Measurements from ENCODE around the gene PUSL1. TPM values are rescaled to one million over a fixed set of nuclear protein-coding genes. Genes with fewer than 3 reads are reported as not detected.

Gene PUSL1
- total and polyA plus RNA-seq, 2 of the 13 experiments (the other 11 are each of a cell fraction or from before 2014, with no cell fraction given), result 8.3 to 22.2 TPM

DNA sequence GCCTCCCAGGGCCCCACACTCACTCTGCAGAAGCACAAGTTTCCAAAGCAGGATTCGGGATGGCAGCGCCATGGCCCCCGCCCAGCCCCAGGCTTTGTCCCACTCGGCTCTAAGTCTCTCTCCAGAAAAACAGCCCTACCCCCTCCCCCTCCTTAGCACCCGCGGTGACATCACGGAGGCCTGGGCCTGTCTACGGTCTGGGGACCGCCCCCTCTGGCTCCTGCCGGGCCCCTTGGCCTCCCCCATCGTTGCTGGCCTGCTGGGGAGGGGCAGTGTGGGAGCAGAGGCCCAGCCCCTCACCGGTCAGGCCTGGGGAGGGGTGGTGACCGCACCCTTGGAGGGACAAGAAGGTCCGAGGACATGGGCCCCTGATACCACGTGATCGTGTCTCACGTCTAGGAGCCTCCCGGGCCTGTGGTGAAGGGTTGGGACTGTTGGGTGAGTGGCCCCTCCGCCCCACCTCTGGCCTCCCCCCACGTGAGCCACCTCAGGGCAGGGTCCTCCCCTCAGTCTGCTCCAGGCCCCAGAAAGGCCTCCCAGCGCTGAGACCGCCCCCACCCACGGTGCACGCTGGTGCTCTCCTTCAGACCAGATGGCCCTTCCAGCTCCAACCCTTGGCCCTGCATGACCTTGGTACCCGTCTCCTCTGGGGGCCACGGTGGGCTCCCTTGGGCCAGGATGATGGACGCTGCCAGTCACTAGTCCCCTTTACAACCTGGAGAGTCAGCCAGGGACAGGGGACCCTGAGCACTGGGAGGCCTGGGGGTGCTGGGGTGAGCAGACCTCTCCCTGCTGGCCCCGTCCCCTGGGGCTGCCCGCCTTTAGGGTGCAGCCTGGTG lies 50.3 kb downstream of the PUSL1 start, which contains the start of gene MXRA8 (continued):
- TF ChIP-seq FOSL2 (CRISPR knock-in tag; IDR thresholded peaks at IDR 0.05) (0 out of 2 replicates have a peak, but pooled peaks have one; percentile 8), KDM4B (CRISPR knock-in tag; IDR thresholded peaks at IDR 0.05) (peak; percentile 29; the same call in 1 of the 2 replicates), KDM2A (CRISPR knock-in tag; IDR thresholded peaks at IDR 0.05; ENCODE audit: borderline replicate concordance, low read depth) (no peak), TEAD2 (CRISPR knock-in tag; IDR thresholded peaks at IDR 0.05) (no peak), ATAD3A (CRISPR knock-in tag; IDR thresholded peaks at IDR 0.05) (no peak), ZNF138 (CRISPR knock-in tag; IDR thresholded peaks at IDR 0.05; ENCODE audit: low read depth) (no peak), ZNF749 (CRISPR knock-in tag; IDR thresholded peaks at IDR 0.05; ENCODE audit: borderline replicate concordance) (no peak), ZC3H13 (CRISPR knock-in tag; IDR thresholded peaks at IDR 0.05) (no peak), ZNF775 (CRISPR knock-in tag; IDR thresholded peaks at IDR 0.05; ENCODE audit: borderline replicate concordance) (no peak), REPIN1 (CRISPR knock-in tag; IDR thresholded peaks at IDR 0.05; ENCODE audit: borderline replicate concordance, low read depth) (peak; percentile 47; the same call in 1 of the 2 replicates), ZNF839 (CRISPR knock-in tag; IDR thresholded peaks at IDR 0.05; ENCODE audit: borderline replicate concordance) (no peak), ZNF496 (CRISPR knock-in tag; IDR thresholded peaks at IDR 0.05; ENCODE audit: insufficient replicate concordance) (no peak), ZSCAN21 (CRISPR knock-in tag; IDR thresholded peaks at IDR 0.05; ENCODE audit: borderline replicate concordance) (0 out of 2 replicates have a peak, but pooled peaks have one; percentile 8), SRSF4 (IDR thresholded peaks at IDR 0.05; ENCODE audit: low read depth, low read length, poor library complexity, severe bottlenecking) (no peak), DPF2 (CRISPR knock-in tag; IDR thresholded peaks at IDR 0.05; ENCODE audit: borderline replicate concordance, low read depth) (no peak), SRSF9 (IDR thresholded peaks at IDR 0.05; ENCODE audit: borderline replicate concordance, insufficient read depth, low read depth, low read length, poor library complexity, severe bottlenecking) (no peak), YEATS2 (CRISPR knock-in tag; IDR thresholded peaks at IDR 0.05; ENCODE audit: borderline replicate concordance) (peak; percentile 84)
- TF ChIP-seq, protein P1, sequence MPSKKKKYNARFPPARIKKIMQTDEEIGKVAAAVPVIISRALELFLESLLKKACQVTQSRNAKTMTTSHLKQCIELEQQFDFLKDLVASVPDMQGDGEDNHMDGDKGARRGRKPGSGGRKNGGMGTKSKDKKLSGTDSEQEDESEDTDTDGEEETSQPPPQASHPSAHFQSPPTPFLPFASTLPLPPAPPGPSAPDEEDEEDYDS (CRISPR knock-in tag; IDR thresholded peaks at IDR 0.05), result peak; percentile 60
- TF ChIP-seq, protein P2, sequence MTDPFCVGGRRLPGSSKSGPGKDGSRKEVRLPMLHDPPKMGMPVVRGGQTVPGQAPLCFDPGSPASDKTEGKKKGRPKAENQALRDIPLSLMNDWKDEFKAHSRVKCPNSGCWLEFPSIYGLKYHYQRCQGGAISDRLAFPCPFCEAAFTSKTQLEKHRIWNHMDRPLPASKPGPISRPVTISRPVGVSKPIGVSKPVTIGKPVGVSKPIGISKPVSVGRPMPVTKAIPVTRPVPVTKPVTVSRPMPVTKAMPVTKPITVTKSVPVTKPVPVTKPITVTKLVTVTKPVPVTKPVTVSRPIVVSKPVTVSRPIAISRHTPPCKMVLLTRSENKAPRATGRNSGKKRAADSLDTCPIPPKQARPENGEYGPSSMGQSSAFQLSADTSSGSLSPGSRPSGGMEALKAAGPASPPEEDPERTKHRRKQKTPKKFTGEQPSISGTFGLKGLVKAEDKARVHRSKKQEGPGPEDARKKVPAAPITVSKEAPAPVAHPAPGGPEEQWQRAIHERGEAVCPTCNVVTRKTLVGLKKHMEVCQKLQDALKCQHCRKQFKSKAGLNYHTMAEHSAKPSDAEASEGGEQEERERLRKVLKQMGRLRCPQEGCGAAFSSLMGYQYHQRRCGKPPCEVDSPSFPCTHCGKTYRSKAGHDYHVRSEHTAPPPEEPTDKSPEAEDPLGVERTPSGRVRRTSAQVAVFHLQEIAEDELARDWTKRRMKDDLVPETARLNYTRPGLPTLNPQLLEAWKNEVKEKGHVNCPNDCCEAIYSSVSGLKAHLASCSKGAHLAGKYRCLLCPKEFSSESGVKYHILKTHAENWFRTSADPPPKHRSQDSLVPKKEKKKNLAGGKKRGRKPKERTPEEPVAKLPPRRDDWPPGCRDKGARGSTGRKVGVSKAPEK (CRISPR knock-in tag; IDR thresholded peaks at IDR 0.05; ENCODE audit: borderline replicate concordance), result peak; percentile 68; the same call in 1 of the 2 replicates
- TF ChIP-seq, protein P3, sequence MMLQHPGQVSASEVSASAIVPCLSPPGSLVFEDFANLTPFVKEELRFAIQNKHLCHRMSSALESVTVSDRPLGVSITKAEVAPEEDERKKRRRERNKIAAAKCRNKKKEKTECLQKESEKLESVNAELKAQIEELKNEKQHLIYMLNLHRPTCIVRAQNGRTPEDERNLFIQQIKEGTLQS (CRISPR knock-in tag; IDR thresholded peaks at IDR 0.05), result no peak
- TF ChIP-seq, protein P4, sequence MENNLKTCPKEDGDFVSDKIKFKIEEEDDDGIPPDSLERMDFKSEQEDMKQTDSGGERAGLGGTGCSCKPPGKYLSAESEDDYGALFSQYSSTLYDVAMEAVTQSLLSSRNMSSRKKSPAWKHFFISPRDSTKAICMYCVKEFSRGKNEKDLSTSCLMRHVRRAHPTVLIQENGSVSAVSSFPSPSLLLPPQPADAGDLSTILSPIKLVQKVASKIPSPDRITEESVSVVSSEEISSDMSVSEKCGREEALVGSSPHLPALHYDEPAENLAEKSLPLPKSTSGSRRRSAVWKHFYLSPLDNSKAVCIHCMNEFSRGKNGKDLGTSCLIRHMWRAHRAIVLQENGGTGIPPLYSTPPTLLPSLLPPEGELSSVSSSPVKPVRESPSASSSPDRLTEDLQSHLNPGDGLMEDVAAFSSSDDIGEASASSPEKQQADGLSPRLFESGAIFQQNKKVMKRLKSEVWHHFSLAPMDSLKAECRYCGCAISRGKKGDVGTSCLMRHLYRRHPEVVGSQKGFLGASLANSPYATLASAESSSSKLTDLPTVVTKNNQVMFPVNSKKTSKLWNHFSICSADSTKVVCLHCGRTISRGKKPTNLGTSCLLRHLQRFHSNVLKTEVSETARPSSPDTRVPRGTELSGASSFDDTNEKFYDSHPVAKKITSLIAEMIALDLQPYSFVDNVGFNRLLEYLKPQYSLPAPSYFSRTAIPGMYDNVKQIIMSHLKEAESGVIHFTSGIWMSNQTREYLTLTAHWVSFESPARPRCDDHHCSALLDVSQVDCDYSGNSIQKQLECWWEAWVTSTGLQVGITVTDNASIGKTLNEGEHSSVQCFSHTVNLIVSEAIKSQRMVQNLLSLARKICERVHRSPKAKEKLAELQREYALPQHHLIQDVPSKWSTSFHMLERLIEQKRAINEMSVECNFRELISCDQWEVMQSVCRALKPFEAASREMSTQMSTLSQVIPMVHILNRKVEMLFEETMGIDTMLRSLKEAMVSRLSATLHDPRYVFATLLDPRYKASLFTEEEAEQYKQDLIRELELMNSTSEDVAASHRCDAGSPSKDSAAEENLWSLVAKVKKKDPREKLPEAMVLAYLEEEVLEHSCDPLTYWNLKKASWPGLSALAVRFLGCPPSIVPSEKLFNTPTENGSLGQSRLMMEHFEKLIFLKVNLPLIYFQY (CRISPR knock-in tag; IDR thresholded peaks at IDR 0.05; ENCODE audit: borderline replicate concordance), result no peak

Measured in HepG2 (cell line).